ENCODE data around the gene PAN2.
"Not testable (repeated sequence)": the region's sequence is repeated elsewhere in the genome, so short reads cannot be mapped to it uniquely, and the experiment has no call there.

Gene PAN2

DNA sequence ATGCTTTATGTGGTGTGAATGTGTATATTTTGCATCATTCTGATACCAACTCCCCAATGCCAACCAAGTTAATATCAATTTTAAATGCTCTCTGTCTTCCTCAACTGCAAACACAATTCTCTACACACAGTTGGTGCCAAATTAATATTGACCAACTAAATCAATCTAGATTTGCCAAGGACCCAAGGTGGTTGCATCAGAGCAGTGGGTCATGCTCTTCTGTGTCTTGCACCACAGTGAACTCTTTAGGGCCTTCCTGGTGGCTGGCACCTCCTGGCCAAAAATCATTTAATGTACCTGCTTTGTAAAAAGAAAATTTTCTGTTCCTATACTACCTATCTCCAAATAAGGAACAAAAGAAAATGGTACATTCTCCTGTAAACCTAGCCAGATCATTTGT is 53.0 kb downstream of the PAN2 start:
- no peak for TF ChIP-seq REST (IDR thresholded peaks at IDR 0.05; ENCODE audit: insufficient replicate concordance, low read depth)
- TF ChIP-seq CTCF (IDR thresholded peaks at IDR 0.05; ENCODE audit: insufficient read depth, low read length), result no peak
- TF ChIP-seq POLR2AphosphoS5 (IDR thresholded peaks at IDR 0.05; ENCODE audit: low read depth), result no peak
- no peak for TF ChIP-seq GABPA (IDR thresholded peaks at IDR 0.05; ENCODE audit: low read depth)
- TF ChIP-seq SPI1 (IDR thresholded peaks at IDR 0.05; ENCODE audit: borderline replicate concordance, low read depth), result no peak
- Histone ChIP-seq H3K4me3 (replicated peaks; ENCODE audit: insufficient read depth, low read length) (no peak overlapping the region), H3K27ac (replicated peaks) (no peak overlapping the region), H3K27me3 (ENCODE audit: insufficient read depth, poor library complexity, severe bottlenecking) (no peaks in the 10 kb centered on the region)
- DNase-seq (ENCODE audit: low read depth in 1 of 2, low spot score in 1 of 2), result no peak

DNA sequence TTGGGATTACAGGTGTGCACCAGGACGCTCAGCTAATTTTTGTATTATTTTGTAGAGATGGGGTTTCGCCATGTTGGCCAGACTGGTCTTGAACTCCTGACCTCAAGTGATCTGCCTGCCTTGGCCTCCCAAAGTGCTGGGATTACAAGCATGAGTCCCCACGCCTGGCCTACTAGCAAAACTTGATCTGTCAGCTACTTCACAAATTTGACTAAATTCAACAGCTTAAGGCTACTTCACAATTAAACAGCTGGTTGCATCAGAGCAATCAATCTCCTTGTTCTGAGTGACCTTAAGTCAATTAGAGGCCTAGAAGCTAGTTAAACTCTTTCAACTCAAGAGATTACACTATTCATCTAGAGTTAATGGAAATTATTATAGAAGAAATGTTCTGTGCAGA is 54.9 kb downstream of the PAN2 start:
- no peaks in the 10 kb centered on the region for H3K27me3 ChIP-seq (ENCODE audit: insufficient read depth, poor library complexity, severe bottlenecking)
- H3K27ac ChIP-seq (replicated peaks), result no peak overlapping the region
- TF ChIP-seq POLR2AphosphoS5 (IDR thresholded peaks at IDR 0.05; ENCODE audit: low read depth) (no peak), GABPA (IDR thresholded peaks at IDR 0.05; ENCODE audit: low read depth) (no peak), CTCF (IDR thresholded peaks at IDR 0.05; ENCODE audit: insufficient read depth, low read length) (no peak), REST (IDR thresholded peaks at IDR 0.05; ENCODE audit: insufficient replicate concordance, low read depth) (no peak), SPI1 (IDR thresholded peaks at IDR 0.05; ENCODE audit: borderline replicate concordance, low read depth) (no peak)
- no peak overlapping the region for H3K4me3 ChIP-seq (replicated peaks; ENCODE audit: insufficient read depth, low read length)
- no peak for DNase-seq (ENCODE audit: low read depth in 1 of 2, low spot score in 1 of 2)

- Histone ChIP-seq H3K4me3 (replicated peaks; ENCODE audit: insufficient read depth, low read length) (no peak overlapping the region), H3K27me3 (ENCODE audit: insufficient read depth, poor library complexity, severe bottlenecking) (no peaks in the 10 kb centered on the region), H3K27ac (replicated peaks) (no peak overlapping the region)
- TF ChIP-seq CTCF (IDR thresholded peaks at IDR 0.05; ENCODE audit: insufficient read depth, low read length), result no peak
- no peak for TF ChIP-seq REST (IDR thresholded peaks at IDR 0.05; ENCODE audit: insufficient replicate concordance, low read depth)
- no peak for TF ChIP-seq SPI1 (IDR thresholded peaks at IDR 0.05; ENCODE audit: borderline replicate concordance, low read depth)
- TF ChIP-seq POLR2AphosphoS5 (IDR thresholded peaks at IDR 0.05; ENCODE audit: low read depth), result no peak
- TF ChIP-seq GABPA (IDR thresholded peaks at IDR 0.05; ENCODE audit: low read depth), result no peak
- DNase-seq (ENCODE audit: low read depth in 1 of 2, low spot score in 1 of 2), result no peak
Observed at GRCh38 chr12:56274299-56274698, 59.5 kb downstream of the PAN2 start.

- not testable (repeated sequence) for H3K4me3 ChIP-seq (replicated peaks; ENCODE audit: insufficient read depth, low read length); DNase-seq (ENCODE audit: low read depth in 1 of 2, low spot score in 1 of 2)
Observed at GRCh38 chr12:56272468-56272867, 61.3 kb downstream of the PAN2 start.

More at GRCh38 chr12:56272468-56272867, 61.3 kb downstream of the PAN2 start:
- not testable (repeated sequence) for H3K27ac ChIP-seq (replicated peaks); H3K27me3 ChIP-seq (ENCODE audit: insufficient read depth, poor library complexity, severe bottlenecking)
